H9 (cell line): ENCODE results near the gene TGM2. TPM values are rescaled to one million over a fixed set of nuclear protein-coding genes. Genes with fewer than 3 reads are reported as not detected.

Experiments
- DNase-seq: peaks from one replicate; pipeline ENCODE4 v3.0.0-alpha.2; 2017
- H2AFZ ChIP-seq: one replicate; pipeline ENCODE4 v1.6.1; 2013; ENCODE audit warnings: mild to moderate bottlenecking, low read length, control low read depth, moderate library complexity
- H2AK5ac ChIP-seq: 2 replicates; pipeline ENCODE4 v1.6.1; 2013; ENCODE audit warnings: low read length, control low read depth, mixed read lengths; ENCODE audit not compliant: insufficient read length
- H2BK120ac ChIP-seq: one replicate; pipeline ENCODE4 v1.6.1; 2013; ENCODE audit warnings: low read depth, mild to moderate bottlenecking, low read length, control low read depth, inconsistent platforms; ENCODE audit not compliant: poor library complexity, severe bottlenecking
- H2BK12ac ChIP-seq: 2 replicates; pipeline ENCODE4 v1.6.1; 2013; ENCODE audit warnings: low read length, control low read depth, mixed read lengths, low read depth; ENCODE audit not compliant: insufficient read length
- H2BK15ac ChIP-seq: 2 replicates; pipeline ENCODE4 v1.6.1; 2013; ENCODE audit warnings: low read depth, low read length, control low read depth
- H2BK20ac ChIP-seq: one replicate; pipeline ENCODE4 v1.6.1; 2013; ENCODE audit warnings: low read depth, mild to moderate bottlenecking, low read length, control low read depth, inconsistent platforms; ENCODE audit not compliant: poor library complexity, severe bottlenecking
- H2BK5ac ChIP-seq: 2 replicates; pipeline ENCODE4 v1.6.1; 2013; ENCODE audit warnings: low read length, control low read depth, mixed read lengths; ENCODE audit not compliant: insufficient read length
- H3K14ac ChIP-seq: 2 replicates; pipeline ENCODE4 v1.6.1; 2013; ENCODE audit warnings: low read length, control low read depth; ENCODE audit not compliant: insufficient read depth
- H3K18ac ChIP-seq: 2 replicates; pipeline ENCODE4 v1.6.1; 2013; ENCODE audit warnings: low read depth, mild to moderate bottlenecking, mixed read lengths, low read length, control low read depth; ENCODE audit not compliant: insufficient read length
- H3K23ac ChIP-seq: 2 replicates; pipeline ENCODE4 v1.6.1; 2013; ENCODE audit warnings: low read length, control low read depth, mixed read lengths, low read depth; ENCODE audit not compliant: insufficient read length
- H3K23me2 ChIP-seq: 2 replicates; pipeline ENCODE4 v1.6.1; 2013; ENCODE audit warnings: low read depth, mild to moderate bottlenecking, mixed read lengths, low read length, control low read depth; ENCODE audit not compliant: insufficient read length, poor library complexity, severe bottlenecking
- H3K27ac ChIP-seq: 2 replicates; pipeline ENCODE4 v1.5.1; 2013; ENCODE audit warnings: low read length, control low read depth, mixed read lengths, low read depth; ENCODE audit not compliant: insufficient read length
- H3K27me3 ChIP-seq: 2 replicates; pipeline ENCODE4 v1.6.1; 2013; ENCODE audit warnings: low read length, control low read depth, inconsistent platforms; ENCODE audit not compliant: insufficient read depth
- H3K4ac ChIP-seq: 2 replicates; pipeline ENCODE4 v1.6.1; 2013; ENCODE audit warnings: low read depth, mild to moderate bottlenecking, control low read depth, inconsistent platforms, low read length, moderate library complexity
- H3K4me1 ChIP-seq: 2 replicates; pipeline ENCODE4 v1.6.1; 2013; ENCODE audit warnings: low read length, control low read depth, inconsistent platforms; ENCODE audit not compliant: insufficient read depth
- H3K4me2 ChIP-seq: 2 replicates; pipeline ENCODE4 v1.6.1; 2013; ENCODE audit warnings: low read length, control low read depth, mixed read lengths; ENCODE audit not compliant: insufficient read length, insufficient read depth
- H3K56ac ChIP-seq: 2 replicates; pipeline ENCODE4 v1.6.1; 2013; ENCODE audit warnings: low read depth, mild to moderate bottlenecking, mixed read lengths, low read length, control low read depth; ENCODE audit not compliant: insufficient read length
- H3K79me1 ChIP-seq: 2 replicates; pipeline ENCODE4 v1.6.1; 2013; ENCODE audit warnings: low read depth, mild to moderate bottlenecking, moderate library complexity, low read length, control low read depth, inconsistent platforms; ENCODE audit not compliant: insufficient read depth, poor library complexity, severe bottlenecking
- H3K79me2 ChIP-seq: 2 replicates; pipeline ENCODE4 v1.6.1; 2013; ENCODE audit warnings: low read length, control low read depth, inconsistent platforms; ENCODE audit not compliant: insufficient read depth
- H3K9ac ChIP-seq: 2 replicates; pipeline ENCODE4 v1.6.1; 2013; ENCODE audit warnings: low read length, control low read depth, mixed read lengths; ENCODE audit not compliant: insufficient read length; ENCODE audit errors: extremely low read depth
- H3K9me3 ChIP-seq: one replicate; pipeline ENCODE4 v1.6.1; 2013; ENCODE audit warnings: low read depth, low read length, inconsistent platforms; ENCODE audit not compliant: control insufficient read depth
- H3T11ph ChIP-seq: one replicate; pipeline ENCODE4 v1.6.1; 2013; ENCODE audit warnings: mild to moderate bottlenecking, low read length, control low read depth, inconsistent platforms
- H4K20me1 ChIP-seq: one replicate; pipeline ENCODE4 v1.6.1; 2013; ENCODE audit not compliant: control insufficient read depth, insufficient read length, insufficient read depth
- H4K5ac ChIP-seq: 2 replicates; pipeline ENCODE4 v1.6.1; 2013; ENCODE audit warnings: low read depth, mild to moderate bottlenecking, mixed read lengths, low read length, control low read depth; ENCODE audit not compliant: insufficient read length
- H4K8ac ChIP-seq: replicated peaks from 2 replicates; pipeline ENCODE4 v1.6.1; 2013; ENCODE audit warnings: low read length, control low read depth, mixed read lengths, low read depth; ENCODE audit not compliant: insufficient read length
- H4K91ac ChIP-seq: 2 replicates; pipeline ENCODE4 v1.6.1; 2013; ENCODE audit warnings: low read depth, mild to moderate bottlenecking, moderate library complexity, mixed read lengths, low read length, control low read depth; ENCODE audit not compliant: insufficient read length
- H3K27ac Mint-ChIP-seq, 3 experiments: 2 replicates in 2 of 3; 3 replicates in 1 of 3; pipeline ENCODE4 v1.8.0; 2020 to 2021; ENCODE audit warnings: mixed read lengths in 3 of 3, mild to moderate bottlenecking in 1 of 3, moderate library complexity in 1 of 3
- H3K27me3 Mint-ChIP-seq: 2 replicates; pipeline ENCODE4 v1.8.0; 2021; ENCODE audit warnings: low read depth, mild to moderate bottlenecking, moderate library complexity, mixed read lengths
- H3K36me3 Mint-ChIP-seq, 3 experiments: 2 replicates in 2 of 3; 3 replicates in 1 of 3; pipeline ENCODE4 v1.8.0; 2020 to 2021; ENCODE audit warnings: low read depth in 3 of 3, mixed read lengths in 3 of 3; ENCODE audit not compliant: insufficient read depth in 1 of 3
- H3K4me1 Mint-ChIP-seq, 2 experiments: 2 replicates each; pipeline ENCODE4 v1.8.0; 2020; ENCODE audit warnings: mixed read lengths in 2 of 2
- H3K4me3 Mint-ChIP-seq, 2 experiments: 2 replicates in 1 of 2; 3 replicates in 1 of 2; pipeline ENCODE4 v1.8.0; 2020 to 2021; ENCODE audit warnings: mild to moderate bottlenecking in 2 of 2, mixed read lengths in 2 of 2, moderate library complexity in 1 of 2
- H3K9me3 Mint-ChIP-seq, 2 experiments: 2 replicates in 1 of 2; 3 replicates in 1 of 2; pipeline ENCODE4 v1.8.0; 2020; ENCODE audit warnings: mild to moderate bottlenecking in 2 of 2, mixed read lengths in 2 of 2, moderate library complexity in 1 of 2
- WGBS: extraction: QIAGEN DNeasy Blood & Tissue Kit; methylation state at CpG from one replicate; pipeline ENCODE4 v1.1.7; 2013; ENCODE audit warnings: missing lambda C conversion rate, low lambda C conversion rate, mixed read lengths; ENCODE audit not compliant: insufficient read length; ENCODE audit errors: extremely low coverage; 5-methylcytosine and 5-hydroxymethylcytosine counted together
- total RNA-seq: library from RNA; stranded (reverse); gene quantifications from 2 replicates; pipeline ENCODE4 v1.2.1, GENCODE V29; 2021
- TF ChIP-seq, protein P1 (sequence below): fragments of 200-600 bp; sonication (generic); conservative IDR thresholded peaks from 3 replicates; pipeline ENCODE4 v1.8.0; 2021; ENCODE audit warnings: antibody characterized with exemption, mild to moderate bottlenecking

TGM2 gene
- total RNA-seq, 1 experiment from 2014 or later: 1.1 TPM

- Histone ChIP-seq H3K23ac (no peak overlapping the region), H4K20me1 (no peaks in the 10 kb centered on the region), H2BK12ac (no peak overlapping the region), H2AK5ac (no peak overlapping the region), H3K9me3 (no peaks in the 10 kb centered on the region), H3K9ac (no peak overlapping the region), H2BK5ac (no peak overlapping the region), H4K91ac (no peak overlapping the region), H3K27me3 (no peaks in the 10 kb centered on the region), H3K18ac (no peak overlapping the region), H2AFZ (no peak overlapping the region), H3K79me2 (no peaks in the 10 kb centered on the region), H3K4me2 (no peak overlapping the region), H3K79me1 (no peaks in the 10 kb centered on the region), H3K4ac (no peak overlapping the region), H3K23me2 (no peaks in the 10 kb centered on the region), H3K27ac (no peak overlapping the region), H3K14ac (no peak overlapping the region), H3K56ac (no peak overlapping the region), H2BK20ac (no peak overlapping the region), H3T11ph (no peak overlapping the region), H4K5ac (no peak overlapping the region), H4K8ac (no peak overlapping the region), H2BK15ac (no peak overlapping the region), H3K4me1 (no peaks in the 10 kb centered on the region), H2BK120ac (no peak overlapping the region)
- no peaks in the 10 kb centered on the region for H3K4me1 Mint-ChIP-seq
- no peaks in the 10 kb centered on the region; the same call in 1 of the 2 replicates for H3K27me3 Mint-ChIP-seq
- H3K9me3 Mint-ChIP-seq: no peaks in the 10 kb centered on the region
- H3K27ac Mint-ChIP-seq: peak overlapping the region in 2 of 3 experiments; percentile 18 to 31; a peak in 3 of 7 replicates
- no CpG with 5 or more reads among the region's 10 CpGs for WGBS
- no peak overlapping the region for H3K4me3 Mint-ChIP-seq
- TF ChIP-seq, protein P1, sequence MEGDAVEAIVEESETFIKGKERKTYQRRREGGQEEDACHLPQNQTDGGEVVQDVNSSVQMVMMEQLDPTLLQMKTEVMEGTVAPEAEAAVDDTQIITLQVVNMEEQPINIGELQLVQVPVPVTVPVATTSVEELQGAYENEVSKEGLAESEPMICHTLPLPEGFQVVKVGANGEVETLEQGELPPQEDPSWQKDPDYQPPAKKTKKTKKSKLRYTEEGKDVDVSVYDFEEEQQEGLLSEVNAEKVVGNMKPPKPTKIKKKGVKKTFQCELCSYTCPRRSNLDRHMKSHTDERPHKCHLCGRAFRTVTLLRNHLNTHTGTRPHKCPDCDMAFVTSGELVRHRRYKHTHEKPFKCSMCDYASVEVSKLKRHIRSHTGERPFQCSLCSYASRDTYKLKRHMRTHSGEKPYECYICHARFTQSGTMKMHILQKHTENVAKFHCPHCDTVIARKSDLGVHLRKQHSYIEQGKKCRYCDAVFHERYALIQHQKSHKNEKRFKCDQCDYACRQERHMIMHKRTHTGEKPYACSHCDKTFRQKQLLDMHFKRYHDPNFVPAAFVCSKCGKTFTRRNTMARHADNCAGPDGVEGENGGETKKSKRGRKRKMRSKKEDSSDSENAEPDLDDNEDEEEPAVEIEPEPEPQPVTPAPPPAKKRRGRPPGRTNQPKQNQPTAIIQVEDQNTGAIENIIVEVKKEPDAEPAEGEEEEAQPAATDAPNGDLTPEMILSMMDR: no peak
- peaks cover 13 to 68% (median 49%) of the 10 kb centered on the region in 3 experiments; a peak in 6 of 7 replicates for H3K36me3 Mint-ChIP-seq
- DNase-seq: no peak
These were observed 80.0 kb downstream of the TGM2 start for GRCh38 chr20:38085026-38085425.
